Liver (tissue), 9 donors: ENCODE measurements around the gene KPNA4. TPM values are rescaled to one million over a fixed set of nuclear protein-coding genes. Genes with fewer than 3 reads are reported as not detected.

ENCODE experiments used
- DNase-seq: peaks from one replicate; pipeline ENCODE4 v3.0.0-alpha.2; 2017; ENCODE audit warnings: low spot score
- H3K27ac ChIP-seq, 2 donors: one replicate each; pipeline ENCODE4 v1.7.0; 2013; ENCODE audit warnings: inconsistent platforms in 2 of 2, low read length in 2 of 2, control low read depth in 1 of 2, low read depth in 1 of 2, mild to moderate bottlenecking in 1 of 2
- H3K27me3 ChIP-seq, 4 donors: one replicate each; pipeline versions ENCODE4 v1.6.1 to v1.7.0; 2013; ENCODE audit warnings: low read length in 3 of 4, inconsistent platforms in 1 of 4, mild to moderate bottlenecking in 1 of 4, moderate library complexity in 1 of 4; ENCODE audit not compliant: control insufficient read depth in 4 of 4, insufficient read depth in 4 of 4
- H3K36me3 ChIP-seq, 4 donors: one replicate each; pipeline versions ENCODE4 v1.6.1 to v1.7.0; 2013; ENCODE audit warnings: low read length in 3 of 4, mild to moderate bottlenecking in 3 of 4, low read depth in 1 of 4, moderate library complexity in 1 of 4; ENCODE audit not compliant: control insufficient read depth in 4 of 4, insufficient read depth in 3 of 4
- H3K4me1 ChIP-seq, 4 donors: one replicate each; pipeline versions ENCODE4 v1.6.1 to v1.7.0; 2013; ENCODE audit warnings: low read length in 3 of 4, mild to moderate bottlenecking in 3 of 4, moderate library complexity in 1 of 4; ENCODE audit not compliant: control insufficient read depth in 4 of 4, insufficient read depth in 4 of 4
- H3K4me3 ChIP-seq, 3 donors: one replicate each; pipeline versions ENCODE4 v1.6.1 to v1.7.0; 2013; ENCODE audit warnings: low read length in 3 of 3, control low read depth in 1 of 3, low read depth in 1 of 3, mild to moderate bottlenecking in 1 of 3
- H3K9ac ChIP-seq, 2 donors: one replicate each; pipeline ENCODE4 v1.7.0; 2013; ENCODE audit warnings: low read length in 2 of 2, mild to moderate bottlenecking in 2 of 2, moderate library complexity in 2 of 2, control low read depth in 1 of 2, low read depth in 1 of 2
- H3K9me3 ChIP-seq, 4 donors: one replicate each; pipeline versions ENCODE4 v1.6.1 to v1.7.0; 2013; ENCODE audit warnings: low read length in 3 of 4; ENCODE audit not compliant: control insufficient read depth in 4 of 4
- EGR1 ChIP-seq, 2 donors: IDR thresholded peaks; 2 replicates each; pipeline ENCODE4 v1.6.1; 2016 to 2018; ENCODE audit warnings: antibody characterized with exemption in 2 of 2, low read depth in 2 of 2
- FOXA1 ChIP-seq: IDR thresholded peaks from 2 replicates; pipeline ENCODE4 v1.6.1; 2016; ENCODE audit warnings: antibody characterized with exemption
- GABPA ChIP-seq, 2 donors: IDR thresholded peaks in 1 of 2; conservative IDR thresholded peaks in 1 of 2; 2 replicates each; pipeline ENCODE4 v1.6.1; 2016; ENCODE audit warnings: antibody characterized with exemption in 2 of 2, mild to moderate bottlenecking in 1 of 2, moderate library complexity in 1 of 2
- HNF4A ChIP-seq, 2 donors: conservative IDR thresholded peaks; 2 replicates each; pipeline ENCODE4 v1.6.1; 2016; ENCODE audit warnings: antibody characterized with exemption in 2 of 2, mild to moderate bottlenecking in 2 of 2
- HNF4G ChIP-seq: IDR thresholded peaks from 2 replicates; pipeline ENCODE4 v1.6.1; 2016; ENCODE audit warnings: antibody characterized with exemption
- JUND ChIP-seq, 2 donors: IDR thresholded peaks; 2 replicates each; pipeline ENCODE4 v1.6.1; 2016; ENCODE audit warnings: antibody characterized with exemption in 2 of 2
- SP1 ChIP-seq: IDR thresholded peaks from 2 replicates; pipeline ENCODE4 v1.6.1; 2018; ENCODE audit warnings: antibody characterized with exemption, mild to moderate bottlenecking
- TAF1 ChIP-seq: conservative IDR thresholded peaks from 2 replicates; pipeline ENCODE4 v1.6.1; 2016; ENCODE audit warnings: antibody characterized with exemption, mild to moderate bottlenecking
- YY1 ChIP-seq: IDR thresholded peaks from 2 replicates; pipeline ENCODE4 v1.6.1; 2016; ENCODE audit warnings: antibody characterized with exemption, mild to moderate bottlenecking
- WGBS: extraction: QIAGEN DNeasy Blood & Tissue Kit; methylation state at CpG from one replicate; pipeline ENCODE4 v1.1.7; 2013; 5-methylcytosine and 5-hydroxymethylcytosine counted together
- polyA plus RNA-seq, 2 donors: library from polyadenylated mRNA; stranded (reverse) in 1 of 2; unstranded in 1 of 2; fragments of 200-250 nt in 1 of 2; fragments of >200 nt in 1 of 2; fragmentation: Nextera tagmentation in 1 of 2; extraction: Ambion mirVana in 1 of 2; gene quantifications; one replicate each; pipeline versions ENCODE4 v1.2.1 to v1.2.3, GENCODE V29; 2013 to 2015
- total RNA-seq, 2 donors: library from RNA; depleted of rRNA; stranded (reverse); fragments of >200 nt; gene quantifications; one replicate each; pipeline ENCODE4 v1.2.3, GENCODE V29; 2014
- TF ChIP-seq, protein P1 (sequence below): IDR thresholded peaks from 2 replicates; pipeline ENCODE4 v1.6.1; 2016; ENCODE audit warnings: antibody characterized with exemption
- TF ChIP-seq, protein P2 (sequence below): IDR thresholded peaks from 2 replicates; pipeline ENCODE4 v1.6.1; 2016; ENCODE audit warnings: antibody characterized with exemption, mild to moderate bottlenecking
- TF ChIP-seq, protein P3 (sequence below): IDR thresholded peaks from 2 replicates; pipeline ENCODE4 v1.6.1; 2016; ENCODE audit warnings: antibody characterized with exemption
- TF ChIP-seq, protein P4 (sequence below): IDR thresholded peaks from 2 replicates; pipeline ENCODE4 v1.6.1; 2016; ENCODE audit warnings: antibody characterized with exemption
- donor health status: healthy.
- donor health status: healthy.
- donor health status: healthy.
- donor health status: healthy.
- donor health status: healthy.

Gene KPNA4
- total and polyA plus RNA-seq, 4 donors: 6.1 to 14.1 (median 10.3) TPM

DNA sequence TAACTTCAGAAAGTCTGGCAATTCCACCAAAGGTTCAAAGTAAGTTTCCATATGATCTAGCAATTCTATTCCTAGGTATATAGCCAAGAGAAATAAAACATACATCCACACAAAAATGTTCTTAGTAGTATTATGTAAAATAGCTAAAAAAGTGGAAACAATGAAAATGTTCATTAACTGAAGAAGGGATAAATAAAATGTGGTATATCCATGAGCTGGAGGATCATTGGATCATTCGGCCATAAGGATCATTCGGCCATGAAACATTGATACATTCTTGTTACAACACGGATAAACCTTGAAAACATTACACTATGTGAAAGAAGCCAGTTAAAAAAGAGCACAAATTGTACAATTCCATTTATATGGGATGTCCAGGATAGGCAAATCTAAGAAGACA is 2.4 kb downstream of the KPNA4 start:
- DNase-seq: no peak
- H3K9me3 ChIP-seq: no peaks in the 10 kb centered on the region
- H3K9ac ChIP-seq: peak overlapping the region in 1 of 2 donors; percentile 37
- H3K4me1 ChIP-seq: peaks cover 2 to 54% (median 31%) of the 10 kb centered on the region in 4 donors
- H3K36me3 ChIP-seq: no peaks in the 10 kb centered on the region
- H3K4me3 ChIP-seq: no peak overlapping the region
- no peak overlapping the region for H3K27ac ChIP-seq
- no peaks in the 10 kb centered on the region for H3K27me3 ChIP-seq
- 94% methylated on average over 3 of the region's 3 CpGs for WGBS
- TF ChIP-seq SP1: no peak
- TF ChIP-seq, protein P1, sequence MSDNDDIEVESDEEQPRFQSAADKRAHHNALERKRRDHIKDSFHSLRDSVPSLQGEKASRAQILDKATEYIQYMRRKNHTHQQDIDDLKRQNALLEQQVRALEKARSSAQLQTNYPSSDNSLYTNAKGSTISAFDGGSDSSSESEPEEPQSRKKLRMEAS: no peak
- no peak for TF ChIP-seq GABPA (IDR thresholded peaks at IDR 0.05 in 1 of 2, conservative IDR thresholded peaks at IDR 0.05 in 1 of 2)
- TF ChIP-seq YY1: no peak
- TF ChIP-seq HNF4A (conservative IDR thresholded peaks at IDR 0.05): no peak
- TF ChIP-seq EGR1 (IDR thresholded peaks at IDR 0.05; ENCODE audit: low read depth in 2 of 2): no peak
- TF ChIP-seq, protein P2, sequence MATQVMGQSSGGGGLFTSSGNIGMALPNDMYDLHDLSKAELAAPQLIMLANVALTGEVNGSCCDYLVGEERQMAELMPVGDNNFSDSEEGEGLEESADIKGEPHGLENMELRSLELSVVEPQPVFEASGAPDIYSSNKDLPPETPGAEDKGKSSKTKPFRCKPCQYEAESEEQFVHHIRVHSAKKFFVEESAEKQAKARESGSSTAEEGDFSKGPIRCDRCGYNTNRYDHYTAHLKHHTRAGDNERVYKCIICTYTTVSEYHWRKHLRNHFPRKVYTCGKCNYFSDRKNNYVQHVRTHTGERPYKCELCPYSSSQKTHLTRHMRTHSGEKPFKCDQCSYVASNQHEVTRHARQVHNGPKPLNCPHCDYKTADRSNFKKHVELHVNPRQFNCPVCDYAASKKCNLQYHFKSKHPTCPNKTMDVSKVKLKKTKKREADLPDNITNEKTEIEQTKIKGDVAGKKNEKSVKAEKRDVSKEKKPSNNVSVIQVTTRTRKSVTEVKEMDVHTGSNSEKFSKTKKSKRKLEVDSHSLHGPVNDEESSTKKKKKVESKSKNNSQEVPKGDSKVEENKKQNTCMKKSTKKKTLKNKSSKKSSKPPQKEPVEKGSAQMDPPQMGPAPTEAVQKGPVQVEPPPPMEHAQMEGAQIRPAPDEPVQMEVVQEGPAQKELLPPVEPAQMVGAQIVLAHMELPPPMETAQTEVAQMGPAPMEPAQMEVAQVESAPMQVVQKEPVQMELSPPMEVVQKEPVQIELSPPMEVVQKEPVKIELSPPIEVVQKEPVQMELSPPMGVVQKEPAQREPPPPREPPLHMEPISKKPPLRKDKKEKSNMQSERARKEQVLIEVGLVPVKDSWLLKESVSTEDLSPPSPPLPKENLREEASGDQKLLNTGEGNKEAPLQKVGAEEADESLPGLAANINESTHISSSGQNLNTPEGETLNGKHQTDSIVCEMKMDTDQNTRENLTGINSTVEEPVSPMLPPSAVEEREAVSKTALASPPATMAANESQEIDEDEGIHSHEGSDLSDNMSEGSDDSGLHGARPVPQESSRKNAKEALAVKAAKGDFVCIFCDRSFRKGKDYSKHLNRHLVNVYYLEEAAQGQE: no peak
- TF ChIP-seq JUND (IDR thresholded peaks at IDR 0.05): no peak
- no peak for TF ChIP-seq TAF1
- no peak for TF ChIP-seq HNF4G
- TF ChIP-seq FOXA1: no peak
- TF ChIP-seq, protein P3, sequence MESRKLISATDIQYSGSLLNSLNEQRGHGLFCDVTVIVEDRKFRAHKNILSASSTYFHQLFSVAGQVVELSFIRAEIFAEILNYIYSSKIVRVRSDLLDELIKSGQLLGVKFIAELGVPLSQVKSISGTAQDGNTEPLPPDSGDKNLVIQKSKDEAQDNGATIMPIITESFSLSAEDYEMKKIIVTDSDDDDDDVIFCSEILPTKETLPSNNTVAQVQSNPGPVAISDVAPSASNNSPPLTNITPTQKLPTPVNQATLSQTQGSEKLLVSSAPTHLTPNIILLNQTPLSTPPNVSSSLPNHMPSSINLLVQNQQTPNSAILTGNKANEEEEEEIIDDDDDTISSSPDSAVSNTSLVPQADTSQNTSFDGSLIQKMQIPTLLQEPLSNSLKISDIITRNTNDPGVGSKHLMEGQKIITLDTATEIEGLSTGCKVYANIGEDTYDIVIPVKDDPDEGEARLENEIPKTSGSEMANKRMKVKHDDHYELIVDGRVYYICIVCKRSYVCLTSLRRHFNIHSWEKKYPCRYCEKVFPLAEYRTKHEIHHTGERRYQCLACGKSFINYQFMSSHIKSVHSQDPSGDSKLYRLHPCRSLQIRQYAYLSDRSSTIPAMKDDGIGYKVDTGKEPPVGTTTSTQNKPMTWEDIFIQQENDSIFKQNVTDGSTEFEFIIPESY: no peak

DNA sequence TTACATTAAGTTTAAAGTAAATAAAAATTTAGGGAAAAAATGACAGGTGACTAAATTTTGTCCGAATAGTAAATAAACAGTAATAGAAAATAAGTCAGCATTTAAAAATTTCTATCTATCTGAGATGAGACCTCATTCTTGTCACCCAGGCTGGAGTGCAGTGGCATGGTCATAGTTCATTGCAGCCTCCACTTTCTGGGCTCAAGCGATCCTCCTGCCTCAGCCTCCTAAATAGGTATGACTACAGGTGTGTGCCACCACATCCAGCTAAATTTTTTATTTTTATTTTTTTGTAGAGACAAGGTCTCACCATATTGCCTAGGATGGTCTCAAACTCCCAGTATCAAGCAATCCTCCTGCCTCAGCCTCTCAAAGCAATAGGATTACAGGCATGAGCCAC is 7.8 kb downstream of the KPNA4 start:
- no peaks in the 10 kb centered on the region for H3K9me3 ChIP-seq
- H3K9ac ChIP-seq: no peak overlapping the region
- DNase-seq: no peak
- TF ChIP-seq, protein P4, sequence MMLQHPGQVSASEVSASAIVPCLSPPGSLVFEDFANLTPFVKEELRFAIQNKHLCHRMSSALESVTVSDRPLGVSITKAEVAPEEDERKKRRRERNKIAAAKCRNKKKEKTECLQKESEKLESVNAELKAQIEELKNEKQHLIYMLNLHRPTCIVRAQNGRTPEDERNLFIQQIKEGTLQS: no peak
- TF ChIP-seq, protein P2: no peak
- no peak for TF ChIP-seq GABPA (IDR thresholded peaks at IDR 0.05 in 1 of 2, conservative IDR thresholded peaks at IDR 0.05 in 1 of 2)
- TF ChIP-seq JUND (IDR thresholded peaks at IDR 0.05): no peak
- no peak overlapping the region for H3K27ac ChIP-seq
- 99% methylated on average over 2 of the region's 2 CpGs for WGBS
- H3K4me3 ChIP-seq: no peak overlapping the region
- no peaks in the 10 kb centered on the region for H3K27me3 ChIP-seq
- H3K36me3 ChIP-seq: no peaks in the 10 kb centered on the region
- H3K4me1 ChIP-seq: peaks cover 0 to 35% (median 23%) of the 10 kb centered on the region in 4 donors
